COLO668 (cell line): ENCODE measurements around the gene CERS3.

Experiments used
- DNase-seq: peaks from one replicate; lab custom pipeline; 2025; ENCODE audit not compliant: unreplicated experiment; lab: John Stamatoyannopoulos, UW

Gene CERS3

GRCh38 chr15:100528833-100529428, at the start of gene CERS3:
CERS3 (minus strand) TSS chr15:100528950; CDS start chr15:100501849, 27,101 bp downstream.
- DNase-seq: no peak

- no peak for DNase-seq
Measured at GRCh38 chr15:100573526-100573925, 44.8 kb upstream of the CERS3 start.

- DNase-seq: no peak
Measured at GRCh38 chr15:100572362-100572983, 43.7 kb upstream of the CERS3 start.

GRCh38 chr15:100571592-100572167, 42.9 kb upstream of the CERS3 start:
- no peak for DNase-seq

- DNase-seq: no peak
Measured at GRCh38 chr15:100570735-100571313, 42.1 kb upstream of the CERS3 start.

- DNase-seq: no peak
Measured at GRCh38 chr15:100570275-100570674, 41.5 kb upstream of the CERS3 start.

GRCh38 chr15:100569391-100569790, 40.6 kb upstream of the CERS3 start:
- DNase-seq: no peak

GRCh38 chr15:100566850-100567628, 38.3 kb upstream of the CERS3 start:
- no peak for DNase-seq

- DNase-seq: no peak
Measured at GRCh38 chr15:100565591-100565990, 36.8 kb upstream of the CERS3 start.

- DNase-seq: no peak
Measured at GRCh38 chr15:100560323-100560722, 31.6 kb upstream of the CERS3 start.

- DNase-seq: no peak
Measured at GRCh38 chr15:100559330-100559729, 30.6 kb upstream of the CERS3 start.

- no peak for DNase-seq
Measured at GRCh38 chr15:100558771-100559254, 30.1 kb upstream of the CERS3 start.

GRCh38 chr15:100553468-100553867, 24.7 kb upstream of the CERS3 start:
- no peak for DNase-seq

GRCh38 chr15:100547961-100548360, 19.2 kb upstream of the CERS3 start:
- DNase-seq: no peak

GRCh38 chr15:100544946-100545345, 16.2 kb upstream of the CERS3 start:
- no peak for DNase-seq

GRCh38 chr15:100544338-100544841, 15.6 kb upstream of the CERS3 start:
- no peak for DNase-seq

GRCh38 chr15:100542290-100542689, 13.5 kb upstream of the CERS3 start:
- no peak for DNase-seq

GRCh38 chr15:100537331-100537730, 8.6 kb upstream of the CERS3 start:
- no peak for DNase-seq

- DNase-seq: no peak
Measured at GRCh38 chr15:100536733-100537132, 8.0 kb upstream of the CERS3 start.

GRCh38 chr15:100533886-100534285, 5.1 kb upstream of the CERS3 start:
- no peak for DNase-seq

GRCh38 chr15:100531823-100532327, 3.1 kb upstream of the CERS3 start:
- no peak for DNase-seq
